Skeletal muscle tissue (tissue), 4 donors: ENCODE measurements around the gene SPATA22. TPM values are rescaled to one million over a fixed set of nuclear protein-coding genes. Genes with fewer than 3 reads are reported as not detected.

Source experiments
- H3K27ac ChIP-seq: one replicate; pipeline ENCODE4 v1.7.0; 2013; ENCODE audit warnings: mild to moderate bottlenecking, low read depth, low read length, inconsistent platforms
- H3K27me3 ChIP-seq, 3 donors: one replicate each; pipeline ENCODE4 v1.7.0; 2013; ENCODE audit warnings: low read length in 3 of 3; ENCODE audit not compliant: control insufficient read depth in 3 of 3, insufficient read depth in 3 of 3
- H3K36me3 ChIP-seq, 3 donors: one replicate each; pipeline ENCODE4 v1.7.0; 2013; ENCODE audit warnings: low read length in 3 of 3; ENCODE audit not compliant: control insufficient read depth in 3 of 3, insufficient read depth in 3 of 3
- H3K4me1 ChIP-seq, 3 donors: one replicate each; pipeline ENCODE4 v1.7.0; 2013; ENCODE audit warnings: low read length in 3 of 3, mild to moderate bottlenecking in 3 of 3; ENCODE audit not compliant: control insufficient read depth in 3 of 3, insufficient read depth in 3 of 3
- H3K4me3 ChIP-seq, 3 donors: one replicate each; pipeline ENCODE4 v1.7.0; 2013; ENCODE audit warnings: low read length in 3 of 3
- H3K9ac ChIP-seq, 3 donors: one replicate each; pipeline ENCODE4 v1.7.0; 2013; ENCODE audit warnings: low read length in 3 of 3, mild to moderate bottlenecking in 3 of 3, moderate library complexity in 2 of 3, low read depth in 1 of 3
- H3K9me3 ChIP-seq, 3 donors: one replicate each; pipeline ENCODE4 v1.7.0; 2013; ENCODE audit warnings: low read length in 3 of 3; ENCODE audit not compliant: control insufficient read depth in 3 of 3
- total RNA-seq: library from RNA; depleted of rRNA; stranded (reverse); fragments of >200 nt; gene quantifications from one replicate; pipeline ENCODE4 v1.2.3, GENCODE V29; 2014
- donor health status: Osteomylitis.

SPATA22 gene
- total RNA-seq, 1 donor from 2014 or later = 2.1 TPM

DNA sequence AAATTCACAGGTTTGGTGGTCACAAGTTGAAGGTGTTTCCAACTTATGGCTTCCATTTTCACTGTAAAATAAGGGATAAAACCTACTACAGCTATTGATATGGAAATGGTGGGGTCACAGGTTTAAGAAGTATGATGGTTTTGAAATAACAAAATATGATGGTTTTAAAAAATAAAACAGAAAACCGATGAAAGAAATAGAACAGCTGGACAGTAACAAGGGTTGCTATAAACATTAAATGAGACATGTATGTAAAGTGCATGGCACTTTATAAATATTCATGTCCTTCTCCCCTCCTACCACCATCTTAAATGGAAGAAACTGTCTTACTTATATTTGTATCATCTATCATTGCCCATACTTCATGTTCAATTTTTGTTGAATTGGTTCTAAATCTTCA, 35.5 kb upstream of the SPATA22 start:
- Histone ChIP-seq H3K9me3 (no peaks in the 10 kb centered on the region), H3K36me3 (no peaks in the 10 kb centered on the region), H3K27ac (no peak overlapping the region), H3K27me3 (no peaks in the 10 kb centered on the region), H3K9ac (no peak overlapping the region), H3K4me3 (no peak overlapping the region), H3K4me1 (peaks cover 9 to 11% (median 10%) of the 10 kb centered on the region in 3 donors)

DNA sequence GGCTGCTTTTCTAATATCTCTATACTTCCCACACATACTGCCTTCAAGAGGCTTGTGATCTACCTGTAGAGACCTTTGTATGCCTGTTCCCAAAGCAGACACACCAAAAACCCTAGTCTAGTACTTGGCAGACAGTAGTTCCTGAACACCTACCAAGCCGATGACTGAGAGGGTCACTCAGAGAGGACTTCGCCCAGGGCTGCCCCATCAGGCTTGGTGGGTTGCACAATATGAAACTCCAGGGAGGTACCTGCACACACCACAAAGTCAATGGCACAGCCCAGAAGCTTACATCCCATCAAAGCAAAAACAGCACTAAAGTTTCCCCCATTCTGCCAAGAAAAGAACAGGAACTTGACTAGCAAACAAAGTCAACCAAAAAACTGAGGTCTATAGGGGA, 34.4 kb upstream of the SPATA22 start:
- Histone ChIP-seq H3K27ac (no peak overlapping the region), H3K4me1 (peaks cover 0 to 3% (median under 1%) of the 10 kb centered on the region in 3 donors)

DNA sequence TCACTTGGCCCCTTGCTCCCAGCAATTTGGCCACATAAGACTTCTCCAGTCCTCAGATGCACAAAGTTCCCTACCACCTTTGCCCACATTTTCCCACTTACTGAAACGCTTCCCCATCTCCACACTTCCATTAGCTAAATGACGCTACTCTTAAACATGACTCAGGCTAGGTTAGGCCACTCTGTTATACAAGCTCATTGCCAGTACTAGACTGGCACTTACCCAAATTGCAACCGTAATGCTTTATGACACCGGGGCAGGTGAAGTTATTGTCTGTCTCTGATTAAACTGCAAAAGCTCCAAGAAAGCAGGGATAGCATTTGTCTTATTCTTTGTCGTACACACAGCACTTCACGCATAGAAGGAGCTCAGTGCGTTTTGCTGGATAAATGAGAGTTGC, 33.4 kb upstream of the SPATA22 start:
- H3K4me1 ChIP-seq = no peaks in the 10 kb centered on the region
- no peak overlapping the region for H3K27ac ChIP-seq
- H3K9ac ChIP-seq = no peak overlapping the region
- no peaks in the 10 kb centered on the region for H3K9me3 ChIP-seq
- no peak overlapping the region for H3K4me3 ChIP-seq
- no peaks in the 10 kb centered on the region for H3K36me3 ChIP-seq
- H3K27me3 ChIP-seq = no peaks in the 10 kb centered on the region

More for the DNA sequence above, 34.4 kb upstream of the SPATA22 start:
- Histone ChIP-seq H3K9ac (no peak overlapping the region), H3K9me3 (no peaks in the 10 kb centered on the region), H3K27me3 (no peaks in the 10 kb centered on the region), H3K36me3 (no peaks in the 10 kb centered on the region), H3K4me3 (no peak overlapping the region)

DNA sequence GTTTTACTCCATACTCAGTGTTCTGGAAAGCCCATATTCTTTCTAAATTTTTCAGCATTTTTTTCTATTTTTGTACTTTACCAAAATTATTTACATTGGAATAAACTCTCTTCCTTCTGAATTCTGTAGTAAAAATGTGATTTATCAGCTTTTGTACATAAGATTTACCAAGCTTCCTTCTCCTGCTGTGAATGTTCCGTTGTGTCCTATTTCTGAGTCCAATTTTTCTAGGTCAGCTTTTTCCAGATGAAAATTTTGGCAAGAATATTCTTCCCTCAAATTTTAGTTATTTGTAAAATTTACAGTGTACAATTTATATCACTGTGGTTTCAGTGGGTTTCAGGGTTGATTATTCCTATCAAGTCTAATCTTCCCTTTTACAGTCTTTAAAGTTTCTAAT, 31.7 kb upstream of the SPATA22 start:
- H3K27me3 ChIP-seq = no peaks in the 10 kb centered on the region
- no peaks in the 10 kb centered on the region for H3K4me1 ChIP-seq
- no peak overlapping the region for H3K9ac ChIP-seq
- peaks cover 0 to 1% (median 0%) of the 10 kb centered on the region in 3 donors for H3K36me3 ChIP-seq
- H3K9me3 ChIP-seq = no peaks in the 10 kb centered on the region
- H3K4me3 ChIP-seq = no peak overlapping the region
- H3K27ac ChIP-seq = no peak overlapping the region

GRCh38 chr17:3502466-3502865, 30.8 kb upstream of the SPATA22 start:
- H3K27me3 ChIP-seq = no peaks in the 10 kb centered on the region
- no peak overlapping the region for H3K27ac ChIP-seq
- H3K9me3 ChIP-seq = no peaks in the 10 kb centered on the region
- no peaks in the 10 kb centered on the region for H3K4me1 ChIP-seq
- H3K9ac ChIP-seq = no peak overlapping the region
- peaks cover 0 to 1% (median 0%) of the 10 kb centered on the region in 3 donors for H3K36me3 ChIP-seq
- H3K4me3 ChIP-seq = no peak overlapping the region

DNA sequence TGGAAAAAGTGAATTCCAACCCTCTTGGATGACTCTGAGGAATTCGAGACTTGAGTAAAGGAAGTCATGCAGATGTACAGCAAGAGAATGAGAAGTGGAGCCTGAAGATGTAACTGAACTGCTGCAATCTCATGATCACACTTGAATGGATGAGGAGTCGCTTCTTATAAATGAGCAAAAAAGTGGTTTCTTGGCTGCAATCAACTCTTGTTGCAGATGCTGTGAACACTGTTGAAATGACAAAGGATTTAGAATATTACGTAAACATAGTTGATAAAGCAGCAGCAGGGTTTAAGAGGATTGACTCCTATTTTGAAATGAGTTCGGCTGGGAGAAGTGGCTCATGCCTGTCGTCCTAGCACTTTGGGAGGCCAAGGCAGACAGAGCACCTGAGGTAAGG, 29.7 kb upstream of the SPATA22 start:
- Histone ChIP-seq H3K4me3 (no peak overlapping the region), H3K9me3 (no peaks in the 10 kb centered on the region), H3K4me1 (no peaks in the 10 kb centered on the region), H3K27ac (no peak overlapping the region), H3K27me3 (no peaks in the 10 kb centered on the region), H3K36me3 (peaks cover 0 to 1% (median 0%) of the 10 kb centered on the region in 3 donors), H3K9ac (no peak overlapping the region)

DNA sequence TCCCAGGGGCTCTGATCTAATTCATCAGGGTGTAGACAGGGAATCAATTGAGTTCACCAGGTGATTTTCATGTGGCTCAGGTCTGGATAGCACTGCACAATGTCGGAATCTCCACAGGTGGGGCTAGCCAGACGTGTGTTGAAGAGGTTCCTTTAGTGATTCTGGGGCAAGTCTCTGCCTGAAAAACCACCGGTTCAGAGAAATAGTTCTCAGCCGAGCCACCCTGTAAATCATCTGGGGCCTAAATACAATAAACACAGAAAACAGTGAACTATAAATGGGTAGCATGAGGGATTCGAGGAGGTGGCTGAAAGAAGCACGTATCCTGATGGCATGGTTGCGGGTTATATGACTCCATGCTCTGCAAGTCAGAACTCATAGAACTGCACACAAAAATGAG, 25.5 kb upstream of the SPATA22 start:
- peaks cover 0 to 2% (median 0%) of the 10 kb centered on the region in 3 donors for H3K9me3 ChIP-seq

GRCh38 chr17:3485481-3486068, 14.0 kb upstream of the SPATA22 start:
- H3K27ac ChIP-seq = no peak overlapping the region
- no peaks in the 10 kb centered on the region for H3K27me3 ChIP-seq
- H3K9me3 ChIP-seq = no peaks in the 10 kb centered on the region
- no peak overlapping the region for H3K4me3 ChIP-seq
- peaks cover 2 to 12% (median 3%) of the 10 kb centered on the region in 3 donors for H3K36me3 ChIP-seq
- H3K4me1 ChIP-seq = no peaks in the 10 kb centered on the region
- H3K9ac ChIP-seq = no peak overlapping the region

More for the DNA sequence above, 25.5 kb upstream of the SPATA22 start:
- Histone ChIP-seq H3K4me1 (no peaks in the 10 kb centered on the region), H3K4me3 (no peak overlapping the region), H3K27me3 (no peaks in the 10 kb centered on the region), H3K27ac (no peak overlapping the region), H3K9ac (no peak overlapping the region), H3K36me3 (peaks cover 0 to 5% (median 4%) of the 10 kb centered on the region in 3 donors)

DNA sequence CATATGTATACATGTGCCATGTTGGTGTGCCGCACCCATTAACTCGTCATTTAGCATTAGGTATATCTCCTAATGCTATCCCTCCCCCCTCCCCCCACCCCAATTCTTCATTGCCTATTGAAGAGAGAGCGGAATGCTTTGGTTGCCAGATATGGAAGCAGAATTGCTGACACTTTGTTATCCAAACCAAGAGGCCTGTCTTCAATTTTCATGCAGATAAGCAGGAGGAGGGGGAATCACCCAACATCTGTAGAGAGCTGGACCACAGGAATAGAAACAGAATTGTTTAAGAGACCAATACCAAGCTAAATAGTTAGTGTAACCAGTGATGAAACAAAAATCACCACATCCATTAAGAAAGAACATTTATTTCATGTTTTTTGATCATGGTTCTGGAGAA, 11.2 kb upstream of the SPATA22 start:
- Histone ChIP-seq H3K4me1 (no peaks in the 10 kb centered on the region), H3K4me3 (no peak overlapping the region), H3K9me3 (no peaks in the 10 kb centered on the region), H3K9ac (no peak overlapping the region), H3K27ac (no peak overlapping the region), H3K36me3 (peaks cover 0 to 5% (median 0%) of the 10 kb centered on the region in 3 donors), H3K27me3 (no peaks in the 10 kb centered on the region)

DNA sequence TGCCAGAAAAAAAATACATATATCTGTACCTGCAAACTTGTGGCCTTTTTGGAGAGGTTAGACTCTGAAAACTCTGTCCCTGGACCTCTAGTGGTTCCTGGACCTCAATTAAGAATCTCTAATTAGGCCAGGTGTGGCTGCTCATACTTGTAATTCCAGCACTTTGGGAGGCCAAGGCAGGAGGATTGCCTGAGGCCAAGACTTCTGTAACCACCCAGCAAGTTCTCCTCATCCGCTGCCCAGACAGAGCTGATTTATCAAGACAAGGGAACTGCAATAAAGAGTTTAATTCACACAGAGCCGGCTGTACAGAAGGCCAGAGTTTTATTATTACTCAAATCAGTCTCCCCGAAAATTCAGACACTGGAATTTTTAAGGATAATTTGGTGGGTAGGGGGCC, 8.4 kb upstream of the SPATA22 start:
- Histone ChIP-seq H3K4me3 (no peak overlapping the region), H3K9ac (no peak overlapping the region), H3K27me3 (no peaks in the 10 kb centered on the region), H3K9me3 (no peaks in the 10 kb centered on the region), H3K4me1 (peaks cover 0 to 3% (median 0%) of the 10 kb centered on the region in 3 donors), H3K36me3 (peaks cover 0 to 5% (median 0%) of the 10 kb centered on the region in 3 donors), H3K27ac (no peak overlapping the region)
